Uterus (tissue), 4 donors: ENCODE measurements around the gene LDLRAD1. TPM values are rescaled to one million over a fixed set of nuclear protein-coding genes. Genes with fewer than 3 reads are reported as not detected.
A peak's percentile ranks its signal among the peaks of the same experiment; 100 is the strongest.

Source experiments
- DNase-seq, 2 donors: peaks; one replicate each; pipeline ENCODE4 v3.0.0-alpha.2; 2019 to 2020
- H3K27ac ChIP-seq, 2 donors: fragments of 200-600 bp; sonication (generic); 1 replicate in 1 of 2; 2 replicates in 1 of 2; pipeline ENCODE4 v1.5.1; 2016 to 2018
- H3K27me3 ChIP-seq, 2 donors: fragments of 200-600 bp; sonication (generic); one replicate each; pipeline ENCODE4 v1.5.1; 2018 to 2019; ENCODE audit warnings: control low read depth in 1 of 2
- H3K36me3 ChIP-seq, 2 donors: fragments of 200-600 bp; sonication (generic); one replicate each; pipeline ENCODE4 v1.5.1; 2019; ENCODE audit warnings: control low read depth in 1 of 2
- H3K4me1 ChIP-seq, 2 donors: fragments of 200-600 bp; sonication (generic); one replicate each; pipeline ENCODE4 v1.5.1; 2018 to 2019; ENCODE audit warnings: control low read depth in 1 of 2
- H3K4me3 ChIP-seq, 2 donors: fragments of 200-600 bp; sonication (generic); 1 replicate in 1 of 2; 2 replicates in 1 of 2; pipeline ENCODE4 v1.5.1; 2018 to 2019; ENCODE audit warnings: mild to moderate bottlenecking in 1 of 2
- H3K9me3 ChIP-seq, 2 donors: fragments of 200-600 bp; sonication (generic); one replicate each; pipeline ENCODE4 v1.5.1; 2019; ENCODE audit warnings: control low read depth in 1 of 2
- CTCF ChIP-seq, 4 experiments: fragments of 200-600 bp in 2 of 4; fragments of 450-650 bp in 2 of 4; sonication (generic) in 2 of 4; IDR thresholded peaks; one replicate each; pipeline ENCODE4 v1.5.1; 2016 to 2019; ENCODE audit warnings: antibody characterized with exemption in 4 of 4, mild to moderate bottlenecking in 2 of 4, moderate library complexity in 1 of 4
- POLR2A ChIP-seq, 2 donors: fragments of 450-650 bp; IDR thresholded peaks; one replicate each; pipeline ENCODE4 v1.6.1; 2016; ENCODE audit warnings: antibody characterized with exemption in 2 of 2, mild to moderate bottlenecking in 1 of 2, moderate library complexity in 1 of 2
- intact Hi-C: fragments of 100-400 bp; cut with DNase I; formaldehyde crosslinking; loops from one replicate; pipeline ENCODE4 v1.15.1; 2023; ENCODE audit warnings: low total_unique reads
- microRNA-seq: library from miRNA; unstranded; fragments of <30 nt; microRNA quantifications from one replicate; pipeline ENCODE4, GENCODE V29; 2016; ENCODE audit warnings: borderline microRNAs expressed, borderline replicate concordance
- total RNA-seq, 4 donors: library from RNA; depleted of rRNA in 3 of 4; stranded (reverse); fragments of >200 nt in 3 of 4; gene quantifications; one replicate each; pipeline versions ENCODE4 v1.1.0 to v1.2.4, GENCODE V29; 2014 to 2023
- donor health status: DM: yes; HTN: yes; CAD: no.

Gene LDLRAD1
- total RNA-seq, 4 donors from 2014 or later = 0.27 to 1.2 TPM; not detected in 2

GRCh38 chr1:53962395-53962794, 55.6 kb downstream of the LDLRAD1 start:
- H3K36me3 ChIP-seq = no peaks in the 10 kb centered on the region

GRCh38 chr1:53959664-53960250, 58.2 kb downstream of the LDLRAD1 start:
- Histone ChIP-seq H3K27me3 (no peaks in the 10 kb centered on the region), H3K4me1 (peaks cover 0 to 7% of the 10 kb centered on the region in 2 donors), H3K4me3 (no peak overlapping the region), H3K27ac (no peak overlapping the region), H3K9me3 (no peaks in the 10 kb centered on the region), H3K36me3 (no peaks in the 10 kb centered on the region)
- TF ChIP-seq CTCF (IDR thresholded peaks at IDR 0.05) = peak; percentile 30 to 47 (median 42)
- no peak for TF ChIP-seq POLR2A (IDR thresholded peaks at IDR 0.05)
- intact Hi-C loops = no loop called here
- DNase-seq = no peak

More at GRCh38 chr1:53962395-53962794, 55.6 kb downstream of the LDLRAD1 start:
- Histone ChIP-seq H3K4me3 (no peak overlapping the region), H3K27me3 (no peaks in the 10 kb centered on the region), H3K4me1 (no peaks in the 10 kb centered on the region), H3K27ac (no peak overlapping the region), H3K9me3 (no peaks in the 10 kb centered on the region)
- intact Hi-C loops = no loop called here
- no peak for DNase-seq
- no peak for TF ChIP-seq CTCF (IDR thresholded peaks at IDR 0.05)

Small RNA genes within 50 kb of the gene (microRNA-seq; reads per million reads assigned to microRNA genes)
- not detected for gene MIR4781

Other genes starting within 250 kb of the LDLRAD1 start
- 10 to 100 TPM in 3 of 4 donors, 1 to 10 TPM in 1; 6.1 to 41.8 (median 16.8) TPM for gene NDC1, start 179.9 kb downstream of the LDLRAD1 start, total RNA-seq
- 10 to 100 TPM in 3 of 4 donors, 1 to 10 TPM in 1; 6.7 to 25.9 (median 14.8) TPM for gene YIPF1, start 128.4 kb downstream of the LDLRAD1 start, total RNA-seq
- 1 to 10 TPM in 1 of 4 donors, not detected in 3; 2.1 TPM for gene DIO1, start 124.0 kb downstream of the LDLRAD1 start, total RNA-seq
- gene IFT25, start 72.5 kb downstream of the LDLRAD1 start, total RNA-seq = 10 to 100 TPM in 3 of 4 donors, 1 to 10 TPM in 1; 1.3 to 40.6 (median 28.7) TPM
- gene LRRC42, start 71.8 kb downstream of the LDLRAD1 start, total RNA-seq = 10 to 100 TPM in 3 of 4 donors, under 1 TPM in 1; 0.51 to 30.7 (median 25.1) TPM
- 100 to 1,000 TPM in 3 of 4 donors, 10 to 100 TPM in 1; 82.2 to 327 (median 301) TPM for gene TMEM59, start 35.0 kb upstream of the LDLRAD1 start, total RNA-seq
- gene TCEANC2, start 35.4 kb upstream of the LDLRAD1 start, total RNA-seq = 1 to 10 TPM; 1.5 to 7.3 (median 3.2) TPM
- under 1 TPM in 2 of 4 donors, not detected in 2; 0.18 to 0.28 TPM for gene CDCP2, start 134.8 kb upstream of the LDLRAD1 start, total RNA-seq
- gene CYB5RL, start 181.8 kb upstream of the LDLRAD1 start, total RNA-seq = 10 to 100 TPM in 1 of 4 donors, 1 to 10 TPM in 3; 1.3 to 11.6 (median 6.6) TPM
- gene MRPL37, start 182.0 kb upstream of the LDLRAD1 start, total RNA-seq = 10 to 100 TPM in 3 of 4 donors, 1 to 10 TPM in 1; 4.4 to 52.9 (median 39.0) TPM